CD14-positive monocyte (primary cell): Measurements from ENCODE around the gene UTS2B. TPM values are rescaled to one million over a fixed set of nuclear protein-coding genes. Genes with fewer than 3 reads are reported as not detected.

Experiments used
- DNase-seq, 3 donors: peaks; one replicate each; pipeline ENCODE4 v3.0.0-alpha.2; 2011 to 2022
- H2AFZ ChIP-seq: 2 replicates; pipeline ENCODE4 v1.6.0; 2012; ENCODE audit warnings: mild to moderate bottlenecking, low read depth, low read length, inconsistent platforms; ENCODE audit not compliant: insufficient read depth, poor library complexity, severe bottlenecking
- H3K27ac ChIP-seq, 2 donors: 1 replicate in 1 of 2; 2 replicates in 1 of 2; pipeline ENCODE4 v1.5.1; 2012 to 2013; ENCODE audit warnings: low read length in 2 of 2, control low read depth in 1 of 2, inconsistent platforms in 1 of 2, low read depth in 1 of 2, mild to moderate bottlenecking in 1 of 2
- H3K27me3 ChIP-seq, 2 donors: one replicate each; pipeline versions ENCODE4 v1.6.0 to v1.6.1; 2011 to 2013; ENCODE audit warnings: low read length in 2 of 2; ENCODE audit not compliant: control insufficient read depth in 2 of 2, insufficient read depth in 2 of 2
- H3K36me3 ChIP-seq, 2 donors: replicated peaks in 1 of 2; 1 replicate in 1 of 2; 2 replicates in 1 of 2; pipeline versions ENCODE4 v1.5.1 to v1.6.1; 2012 to 2013; ENCODE audit warnings: low read length in 2 of 2, control low read depth in 1 of 2, inconsistent platforms in 1 of 2, mild to moderate bottlenecking in 1 of 2; ENCODE audit not compliant: insufficient read depth in 2 of 2, control insufficient read depth in 1 of 2
- H3K4me1 ChIP-seq, 2 donors: 1 replicate in 1 of 2; 2 replicates in 1 of 2; pipeline versions ENCODE4 v1.5.1 to v1.6.1; 2012 to 2013; ENCODE audit warnings: low read length in 2 of 2, control low read depth in 1 of 2, inconsistent platforms in 1 of 2, mild to moderate bottlenecking in 1 of 2, moderate library complexity in 1 of 2; ENCODE audit not compliant: insufficient read depth in 2 of 2, control insufficient read depth in 1 of 2
- H3K4me2 ChIP-seq: replicated peaks from 2 replicates; pipeline ENCODE3; 2012; ENCODE audit warnings: low read length, moderate library complexity, mild to moderate bottlenecking; ENCODE audit not compliant: poor library complexity, severe bottlenecking; ENCODE audit errors: extremely low read depth
- H3K4me3 ChIP-seq, 3 experiments: fragments of 200-600 bp in 1 of 3; sonication (generic) in 1 of 3; replicated peaks in 1 of 3; 1 replicate in 2 of 3; 2 replicates in 1 of 3; pipeline ENCODE4 v1.5.1; 2011 to 2013; ENCODE audit warnings: low read length in 3 of 3, mild to moderate bottlenecking in 3 of 3, control low read depth in 2 of 3, low read depth in 2 of 3, inconsistent platforms in 1 of 3, moderate library complexity in 1 of 3
- H3K79me2 ChIP-seq: 2 replicates; pipeline ENCODE4 v1.6.0; 2012; ENCODE audit warnings: mild to moderate bottlenecking, control low read depth, inconsistent platforms, low read length, moderate library complexity; ENCODE audit not compliant: insufficient read depth
- H3K9ac ChIP-seq: 2 replicates; pipeline ENCODE4 v1.6.0; 2017; ENCODE audit warnings: low read length, mild to moderate bottlenecking; ENCODE audit not compliant: insufficient read depth, poor library complexity, severe bottlenecking
- H3K9me3 ChIP-seq, 2 donors: replicated peaks in 1 of 2; 1 replicate in 1 of 2; 2 replicates in 1 of 2; pipeline versions ENCODE4 v1.5.1 to v1.6.1; 2012 to 2013; ENCODE audit warnings: low read length in 2 of 2, control low read depth in 1 of 2; ENCODE audit not compliant: control insufficient read depth in 1 of 2, insufficient read depth in 1 of 2
- H4K20me1 ChIP-seq: 2 replicates; pipeline ENCODE4 v1.6.0; 2012; ENCODE audit warnings: mild to moderate bottlenecking, low read length, control low read depth, moderate library complexity; ENCODE audit not compliant: insufficient read depth
- H3K27ac Mint-ChIP-seq, 7 donors: one replicate each; pipeline ENCODE4 v1.8.0; 2020; ENCODE audit warnings: mild to moderate bottlenecking in 7 of 7, mixed read lengths in 7 of 7, moderate library complexity in 6 of 7, inconsistent platforms in 2 of 7
- H3K27me3 Mint-ChIP-seq, 3 donors: one replicate each; pipeline ENCODE4 v1.8.0; 2021 to 2022; ENCODE audit warnings: low read depth in 3 of 3, mild to moderate bottlenecking in 3 of 3, mixed read lengths in 3 of 3, moderate library complexity in 3 of 3, inconsistent platforms in 1 of 3
- H3K36me3 Mint-ChIP-seq, 2 donors: one replicate each; pipeline ENCODE4 v1.8.0; 2020; ENCODE audit warnings: mixed read lengths in 2 of 2, inconsistent platforms in 1 of 2, mild to moderate bottlenecking in 1 of 2
- H3K4me1 Mint-ChIP-seq: one replicate; pipeline ENCODE4 v1.8.0; 2020; ENCODE audit warnings: mild to moderate bottlenecking, mixed read lengths
- H3K4me3 Mint-ChIP-seq, 2 donors: one replicate each; pipeline ENCODE4 v1.8.0; 2020; ENCODE audit warnings: mild to moderate bottlenecking in 2 of 2, mixed read lengths in 2 of 2, moderate library complexity in 1 of 2
- H3K9me3 Mint-ChIP-seq, 7 donors: one replicate each; pipeline ENCODE4 v1.8.0; 2020 to 2022; ENCODE audit warnings: mixed read lengths in 7 of 7, mild to moderate bottlenecking in 6 of 7, moderate library complexity in 6 of 7, inconsistent platforms in 2 of 7
- WGBS: methylation state at CpG from one replicate; pipeline ENCODE4 v1.1.5; 2013; ENCODE audit warnings: missing lambda C conversion rate; ENCODE audit not compliant: insufficient coverage; 5-methylcytosine and 5-hydroxymethylcytosine counted together
- intact Hi-C, 2 donors: fragments of 100-400 bp; cut with micrococcal nuclease; formaldehyde crosslinking; loops; one replicate each; pipeline versions ENCODE4 v1.15.0 to v1.15.1; 2023
- polyA plus RNA-seq, 3 donors: library from polyadenylated mRNA; depleted of rRNA in 1 of 3; unstranded in 2 of 3; stranded (reverse) in 1 of 3; fragments of 300-500 nt in 2 of 3; fragments of >200 nt in 1 of 3; fragmentation: Illumina TruSeq in 2 of 3; gene quantifications; 1 replicate in 2 of 3; 2 replicates in 1 of 3; pipeline ENCODE4 v1.2.3, GENCODE V29; 2012 to 2021
- TF ChIP-seq, protein P1 (sequence below): fragments of 200-600 bp; IDR thresholded peaks from one replicate; pipeline ENCODE4 v1.8.0; 2022; ENCODE audit warnings: antibody characterized with exemption, mild to moderate bottlenecking

UTS2B gene
- polyA plus RNA-seq, 3 donors = not detected

DNA sequence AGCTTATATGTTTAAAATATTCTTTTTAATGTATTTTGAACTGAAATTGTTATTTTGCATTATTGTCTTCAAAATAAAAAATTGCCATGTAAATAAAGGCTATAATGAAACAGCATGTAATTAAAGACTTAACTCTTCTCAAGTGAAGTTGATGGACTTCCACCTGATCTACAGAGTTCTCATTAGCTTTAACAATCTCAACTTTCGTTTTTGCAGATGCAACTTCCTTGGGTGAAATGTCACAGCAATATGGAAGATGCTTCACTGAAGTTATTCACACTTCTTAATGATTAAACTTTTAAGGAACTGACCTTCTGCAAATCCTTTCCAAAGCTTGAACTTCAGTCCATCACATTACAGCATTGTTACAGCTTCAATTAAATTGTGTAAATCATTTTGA is 67.7 kb downstream of the UTS2B start:
- TF ChIP-seq, protein P1, sequence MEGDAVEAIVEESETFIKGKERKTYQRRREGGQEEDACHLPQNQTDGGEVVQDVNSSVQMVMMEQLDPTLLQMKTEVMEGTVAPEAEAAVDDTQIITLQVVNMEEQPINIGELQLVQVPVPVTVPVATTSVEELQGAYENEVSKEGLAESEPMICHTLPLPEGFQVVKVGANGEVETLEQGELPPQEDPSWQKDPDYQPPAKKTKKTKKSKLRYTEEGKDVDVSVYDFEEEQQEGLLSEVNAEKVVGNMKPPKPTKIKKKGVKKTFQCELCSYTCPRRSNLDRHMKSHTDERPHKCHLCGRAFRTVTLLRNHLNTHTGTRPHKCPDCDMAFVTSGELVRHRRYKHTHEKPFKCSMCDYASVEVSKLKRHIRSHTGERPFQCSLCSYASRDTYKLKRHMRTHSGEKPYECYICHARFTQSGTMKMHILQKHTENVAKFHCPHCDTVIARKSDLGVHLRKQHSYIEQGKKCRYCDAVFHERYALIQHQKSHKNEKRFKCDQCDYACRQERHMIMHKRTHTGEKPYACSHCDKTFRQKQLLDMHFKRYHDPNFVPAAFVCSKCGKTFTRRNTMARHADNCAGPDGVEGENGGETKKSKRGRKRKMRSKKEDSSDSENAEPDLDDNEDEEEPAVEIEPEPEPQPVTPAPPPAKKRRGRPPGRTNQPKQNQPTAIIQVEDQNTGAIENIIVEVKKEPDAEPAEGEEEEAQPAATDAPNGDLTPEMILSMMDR = no peak
- H3K27ac ChIP-seq = no peak overlapping the region
- intact Hi-C loops = no loop called here
- no peaks in the 10 kb centered on the region for H3K79me2 ChIP-seq
- H3K9me3 Mint-ChIP-seq = peaks cover 0 to 4% (median 0%) of the 10 kb centered on the region in 7 donors
- no peaks in the 10 kb centered on the region for H3K27me3 Mint-ChIP-seq
- peaks cover 17 to 19% of the 10 kb centered on the region in 2 donors for H3K4me1 ChIP-seq
- no peaks in the 10 kb centered on the region for H3K27me3 ChIP-seq
- H3K4me1 Mint-ChIP-seq = peaks cover 28% of the 10 kb centered on the region
- no peak overlapping the region for H2AFZ ChIP-seq
- H3K4me2 ChIP-seq = no peak overlapping the region
- no peaks in the 10 kb centered on the region for H4K20me1 ChIP-seq
- H3K9ac ChIP-seq = no peak overlapping the region
- H3K27ac Mint-ChIP-seq = no peak overlapping the region
- H3K4me3 ChIP-seq = no peak overlapping the region
- H3K9me3 ChIP-seq = no peaks in the 10 kb centered on the region
- DNase-seq = no peak
- no peak overlapping the region for H3K4me3 Mint-ChIP-seq
- WGBS = no CpG with 5 or more reads among the region's 1 CpG
- no peaks in the 10 kb centered on the region for H3K36me3 ChIP-seq
- H3K36me3 Mint-ChIP-seq = no peaks in the 10 kb centered on the region

DNA sequence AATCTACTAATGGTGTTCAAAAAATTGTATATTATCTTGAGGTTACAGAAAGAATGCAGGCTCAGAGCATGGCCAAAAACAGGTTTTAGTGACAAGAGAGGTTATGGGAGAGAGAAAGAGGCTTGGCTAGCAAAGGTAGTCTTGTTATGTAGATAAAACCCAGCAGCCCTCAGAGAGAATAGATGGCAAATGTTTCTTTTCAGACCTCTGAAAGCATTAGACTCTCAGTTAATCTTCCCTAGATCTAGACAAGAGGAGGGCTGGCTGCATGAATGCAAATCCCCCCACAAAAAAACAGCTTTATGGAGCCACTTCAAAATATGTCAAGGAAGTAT is 69.1 kb downstream of the UTS2B start:
- H3K27me3 ChIP-seq = no peaks in the 10 kb centered on the region
- H3K9ac ChIP-seq = no peak overlapping the region
- TF ChIP-seq, protein P1 = no peak
- H3K4me2 ChIP-seq = no peak overlapping the region
- H3K27me3 Mint-ChIP-seq = no peaks in the 10 kb centered on the region
- H3K36me3 Mint-ChIP-seq = no peaks in the 10 kb centered on the region
- H3K9me3 Mint-ChIP-seq = peaks cover 0 to 4% (median 0%) of the 10 kb centered on the region in 7 donors
- peaks cover 28% of the 10 kb centered on the region for H3K4me1 Mint-ChIP-seq
- intact Hi-C loops = no loop called here
- no peak overlapping the region for H3K27ac Mint-ChIP-seq
- no peaks in the 10 kb centered on the region for H3K9me3 ChIP-seq
- H3K4me1 ChIP-seq = peaks cover 17 to 19% of the 10 kb centered on the region in 2 donors
- no peak overlapping the region for H3K4me3 Mint-ChIP-seq
- no peak overlapping the region for H3K4me3 ChIP-seq
- no peak overlapping the region for H2AFZ ChIP-seq
- no peaks in the 10 kb centered on the region for H4K20me1 ChIP-seq
- no peaks in the 10 kb centered on the region for H3K36me3 ChIP-seq
- no peak overlapping the region for H3K27ac ChIP-seq
- DNase-seq = no peak
- no peaks in the 10 kb centered on the region for H3K79me2 ChIP-seq
